ENCODE data around the gene RPS6KA2.
A peak's percentile ranks its signal among the peaks of the same experiment; 100 is the strongest.

The RPS6KA2 gene

GRCh38 chr6:166437661-166438060, 189.4 kb downstream of the RPS6KA2 start:
- Histone ChIP-seq H3K27ac (no peak overlapping the region), H3K36me3 (peaks cover 0 to 15% (median 6%) of the 10 kb centered on the region in 3 donors), H3K4me3 (no peak overlapping the region), H3K9me3 (no peaks in the 10 kb centered on the region), H3K27me3 (no peaks in the 10 kb centered on the region), H3K4me1 (no peaks in the 10 kb centered on the region)
- intact Hi-C loops (cut with DNase I; ENCODE audit: low total_unique reads) = no loop called here
- no peak for DNase-seq
- TF ChIP-seq CTCF (IDR thresholded peaks at IDR 0.05) = no peak

GRCh38 chr6:166436195-166437139, 190.6 kb downstream of the RPS6KA2 start:
- no peaks in the 10 kb centered on the region for H3K9me3 ChIP-seq
- no peak overlapping the region for H3K4me3 ChIP-seq
- DNase-seq = no peak
- intact Hi-C loops (cut with DNase I; ENCODE audit: low total_unique reads) = no loop called here
- H3K36me3 ChIP-seq = peaks cover 6 to 20% (median 12%) of the 10 kb centered on the region in 3 donors
- H3K27ac ChIP-seq = no peak overlapping the region
- no peaks in the 10 kb centered on the region for H3K4me1 ChIP-seq
- TF ChIP-seq CTCF (IDR thresholded peaks at IDR 0.05) = no peak
- H3K27me3 ChIP-seq = no peaks in the 10 kb centered on the region

DNA sequence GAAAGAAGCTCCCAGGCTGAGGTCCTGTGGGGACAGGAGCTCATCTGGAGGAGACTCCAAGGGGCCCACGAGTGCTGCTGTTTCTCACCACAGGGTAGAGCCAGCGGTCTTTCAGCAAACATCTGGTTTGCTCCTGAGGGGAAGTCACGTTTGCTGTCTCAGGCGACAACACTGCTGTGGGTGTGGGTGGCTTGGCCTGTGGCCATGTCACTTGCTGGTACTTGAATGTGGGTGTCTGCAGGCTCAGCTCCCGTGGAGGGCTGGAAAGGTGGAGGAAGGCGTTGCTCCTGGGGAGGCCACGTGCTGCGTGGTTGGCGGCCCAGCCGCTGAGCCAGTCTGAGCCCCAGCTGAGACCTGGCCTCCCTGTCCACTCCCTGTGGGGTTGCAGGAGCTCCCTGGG, 191.5 kb downstream of the RPS6KA2 start:
- DNase-seq = peak in 1 of 2 donors; percentile 69
- H3K27ac ChIP-seq = no peak overlapping the region
- intact Hi-C loops (cut with DNase I; ENCODE audit: low total_unique reads) = no loop called here
- no peak for TF ChIP-seq CTCF (IDR thresholded peaks at IDR 0.05)
- H3K36me3 ChIP-seq = peaks cover 13 to 28% (median 21%) of the 10 kb centered on the region in 3 donors
- no peak overlapping the region for H3K4me3 ChIP-seq
- H3K4me1 ChIP-seq = no peaks in the 10 kb centered on the region
- no peaks in the 10 kb centered on the region for H3K27me3 ChIP-seq
- H3K9me3 ChIP-seq = no peaks in the 10 kb centered on the region

- TF ChIP-seq CTCF (IDR thresholded peaks at IDR 0.05) = no peak
- Histone ChIP-seq H3K27me3 (no peaks in the 10 kb centered on the region), H3K9me3 (no peaks in the 10 kb centered on the region), H3K4me3 (no peak overlapping the region), H3K4me1 (no peaks in the 10 kb centered on the region), H3K27ac (no peak overlapping the region), H3K36me3 (peaks cover 25 to 40% (median 33%) of the 10 kb centered on the region in 3 donors)
- intact Hi-C loops (cut with DNase I; ENCODE audit: low total_unique reads) = no loop called here
- DNase-seq = no peak
Measured at GRCh38 chr6:166434336-166434735, 192.7 kb downstream of the RPS6KA2 start.

- Histone ChIP-seq H3K4me1 (no peaks in the 10 kb centered on the region), H3K4me3 (no peak overlapping the region), H3K9me3 (no peaks in the 10 kb centered on the region), H3K27ac (no peak overlapping the region), H3K27me3 (no peaks in the 10 kb centered on the region), H3K36me3 (peaks cover 30 to 42% (median 35%) of the 10 kb centered on the region in 3 donors)
- TF ChIP-seq CTCF (IDR thresholded peaks at IDR 0.05) = no peak
- no peak for DNase-seq
- intact Hi-C loops (cut with DNase I; ENCODE audit: low total_unique reads) = no loop called here
Measured at GRCh38 chr6:166433096-166433495, 194.0 kb downstream of the RPS6KA2 start.
